NCI-H1436 treated with DMSO at 0.1 percent for 48 hours (cell line): ENCODE data around the gene SMIM41.
A peak's percentile ranks its signal among the peaks of the same experiment; 100 is the strongest.

Experiments used
- DNase-seq: peaks from one replicate; lab custom pipeline; 2025; lab: John Stamatoyannopoulos, UW

The SMIM41 gene

DNA sequence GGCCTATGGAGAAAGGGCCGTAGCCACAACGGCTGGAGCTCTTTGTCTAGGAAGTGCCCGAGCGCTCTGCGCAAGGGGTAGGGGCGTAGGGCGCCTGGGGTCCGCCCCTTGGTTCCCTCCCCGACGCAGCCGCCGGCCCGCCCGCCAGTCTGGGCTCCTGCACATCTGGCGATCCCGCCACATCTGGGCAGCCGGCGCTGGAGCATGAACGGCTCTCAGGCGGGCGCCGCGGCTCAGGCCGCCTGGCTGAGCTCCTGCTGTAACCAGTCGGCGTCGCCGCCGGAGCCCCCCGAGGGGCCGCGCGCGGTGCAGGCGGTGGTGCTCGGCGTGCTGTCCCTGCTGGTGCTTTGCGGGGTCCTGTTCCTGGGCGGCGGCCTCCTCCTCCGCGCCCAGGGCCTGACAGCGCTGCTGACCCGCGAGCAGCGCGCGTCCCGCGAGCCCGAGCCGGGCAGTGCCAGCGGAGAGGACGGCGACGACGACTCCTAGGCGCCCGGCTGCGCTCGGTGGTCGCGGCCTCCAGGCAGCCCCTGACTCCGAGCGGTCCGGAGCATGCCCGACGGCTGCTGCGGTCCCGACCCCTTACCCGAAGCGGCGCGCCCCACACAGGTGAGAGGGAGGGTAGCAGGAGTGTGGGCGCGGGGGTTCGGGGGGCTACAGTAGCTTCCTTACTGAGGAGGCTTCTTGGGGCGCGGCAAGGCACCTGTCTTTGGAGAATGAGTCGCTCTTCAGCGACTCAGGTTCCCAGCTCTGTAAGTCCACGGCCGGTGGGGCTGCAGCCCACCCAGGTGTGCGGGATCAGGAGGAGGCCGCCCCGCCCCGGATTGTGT lies at the start of gene SMIM41:
SMIM41 (plus strand) TSS at position 129 of the 827 bp plus-strand sequence; CDS start at position 205, 76 bp downstream.
- no peak for DNase-seq

DNA sequence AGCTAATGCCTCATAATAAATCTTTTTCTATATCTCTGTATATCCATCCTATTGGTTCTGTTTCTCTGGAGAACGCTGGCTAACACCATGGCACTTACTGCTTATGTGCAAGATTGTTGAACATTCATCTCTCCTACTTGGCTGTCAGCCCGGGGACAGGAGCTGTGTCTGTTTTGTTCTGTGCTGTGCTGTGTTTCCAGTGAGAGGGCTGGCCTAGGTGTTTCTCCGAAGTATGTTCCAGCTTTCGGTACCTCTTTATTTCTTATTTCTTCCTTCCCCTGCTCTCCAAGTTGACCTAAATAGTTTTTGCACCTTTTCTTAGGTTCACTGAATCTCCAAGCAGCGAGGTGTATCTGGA lies 47.1 kb upstream of the SMIM41 start:
- DNase-seq: no peak

DNA sequence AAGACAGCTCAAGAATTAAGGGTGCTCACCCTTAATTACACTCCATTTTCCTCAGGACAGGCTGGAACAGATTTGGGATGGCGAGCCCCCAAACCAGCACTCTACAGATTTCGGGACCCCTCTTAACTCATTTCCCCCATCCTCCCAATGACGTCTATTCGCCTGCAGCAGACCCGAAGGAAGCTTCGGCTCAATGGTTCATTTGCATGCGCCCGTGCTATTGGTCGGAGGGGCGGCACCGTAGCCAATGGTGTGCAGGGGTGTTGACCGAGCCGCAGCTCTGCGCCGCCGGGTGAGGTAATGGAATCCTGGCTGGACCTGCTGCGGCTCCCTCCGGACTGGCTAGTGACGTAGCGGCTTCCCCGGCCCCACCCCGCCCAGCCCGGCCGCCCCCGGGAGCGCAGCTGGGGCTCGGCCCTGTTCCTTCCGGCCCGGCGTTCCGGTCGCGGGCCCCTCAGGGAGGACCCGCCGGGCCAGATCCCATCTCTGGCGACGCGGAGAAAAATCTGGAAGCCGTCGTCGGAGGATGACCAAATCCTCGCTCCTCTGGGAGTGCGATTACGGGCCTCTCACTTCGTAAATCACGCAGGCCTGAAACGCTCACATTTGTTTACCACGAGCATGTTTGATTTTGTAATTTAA lies 46.6 kb upstream of the SMIM41 start:
- peak; percentile 80 for DNase-seq

- DNase-seq: no peak
Measured at GRCh38 chr12:52033446-52034140, 45.9 kb upstream of the SMIM41 start.

GRCh38 chr12:52035190-52035589 lies 44.3 kb upstream of the SMIM41 start:
- no peak for DNase-seq

DNA sequence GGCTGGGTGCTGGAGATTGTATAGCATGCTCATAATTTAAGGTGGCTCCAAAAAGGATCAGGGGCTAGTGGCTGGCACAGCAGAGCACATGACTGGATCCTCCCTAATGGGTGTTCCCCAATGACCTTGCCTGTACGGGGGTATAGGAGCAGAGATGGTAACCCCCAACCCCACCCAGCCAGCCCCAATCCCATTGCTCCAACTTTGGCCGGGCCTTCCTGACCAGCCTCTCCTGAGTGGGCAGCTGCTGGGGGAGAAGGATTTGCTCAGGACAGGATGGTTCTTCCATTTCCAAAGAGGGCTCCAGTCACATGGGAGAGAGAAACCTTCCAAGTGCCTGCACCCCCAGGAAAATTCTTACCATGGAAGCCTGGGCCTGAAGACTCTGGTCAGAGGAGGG lies 43.6 kb upstream of the SMIM41 start:
- no peak for DNase-seq

DNA sequence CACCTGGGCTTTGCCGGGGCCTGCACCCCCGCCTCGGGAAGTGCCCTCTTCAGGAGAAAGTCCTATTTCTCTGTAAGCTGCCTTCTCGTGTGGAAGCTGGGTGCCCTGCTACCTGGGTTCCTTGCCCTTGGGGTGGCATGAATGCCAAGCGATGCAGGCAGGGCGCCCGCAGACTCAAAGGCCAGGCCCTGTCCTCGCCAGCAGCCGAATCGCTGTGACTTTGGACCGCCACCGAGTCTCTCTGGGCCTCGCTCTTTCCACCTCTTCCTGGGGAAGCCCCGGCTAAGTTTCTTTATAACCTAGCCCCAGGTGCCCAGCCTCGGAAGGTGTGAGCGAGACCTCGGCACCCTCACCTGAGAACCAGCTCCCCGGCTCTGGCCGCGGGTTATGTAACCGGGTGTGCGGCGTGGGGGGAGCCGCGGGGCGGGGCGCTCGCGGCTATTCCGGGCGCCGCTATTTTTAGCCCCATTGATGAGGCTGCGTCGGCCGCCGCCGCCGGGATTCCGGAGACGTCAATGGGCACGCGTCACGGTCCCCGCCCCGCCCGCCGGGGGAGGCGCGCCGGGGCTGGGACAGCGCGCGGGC lies 42.8 kb upstream of the SMIM41 start:
- DNase-seq: no peak

- DNase-seq: no peak
Measured at GRCh38 chr12:52037248-52037861, 42.1 kb upstream of the SMIM41 start.

DNA sequence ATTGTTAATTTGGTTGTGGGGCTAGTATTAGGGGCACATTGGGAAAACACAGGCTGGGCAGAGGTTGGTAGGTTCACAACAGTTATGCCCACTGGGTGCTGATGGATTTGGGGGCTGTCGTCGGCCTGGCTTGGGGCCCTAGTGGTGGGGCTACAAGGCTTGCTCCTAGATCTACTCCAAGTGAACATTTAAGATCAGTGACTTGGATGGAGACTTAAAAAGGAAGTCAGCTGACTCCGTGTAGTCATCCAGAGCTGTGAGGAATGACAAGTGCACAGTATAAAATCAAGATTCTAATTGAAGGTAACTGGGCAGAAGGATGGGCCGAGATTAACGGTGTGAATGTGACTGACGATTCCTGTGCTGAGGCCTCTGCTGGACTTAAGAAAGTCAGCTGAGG lies 41.1 kb upstream of the SMIM41 start:
- no peak for DNase-seq

DNA sequence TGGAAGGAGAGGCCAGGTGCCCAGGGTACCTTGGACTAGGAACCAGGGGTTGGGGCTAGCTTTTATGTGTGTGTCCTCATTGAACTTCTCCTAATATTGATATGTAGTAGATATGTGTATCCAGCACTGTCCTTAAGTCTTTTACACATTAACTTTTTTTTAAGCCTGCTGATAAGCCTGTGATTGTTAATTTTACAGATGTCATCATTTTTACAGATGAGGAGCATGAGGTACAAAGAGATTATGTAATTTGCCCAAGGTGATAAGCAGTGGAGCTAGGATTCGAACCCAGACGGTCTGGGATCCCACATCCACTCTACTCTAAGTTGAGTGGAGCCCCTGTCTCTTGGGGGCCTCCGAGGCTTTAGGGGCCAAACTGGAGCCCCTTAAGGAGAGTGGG lies 38.5 kb upstream of the SMIM41 start:
- DNase-seq: no peak

GRCh38 chr12:52041695-52042123 lies 37.8 kb upstream of the SMIM41 start:
- DNase-seq: no peak

DNA sequence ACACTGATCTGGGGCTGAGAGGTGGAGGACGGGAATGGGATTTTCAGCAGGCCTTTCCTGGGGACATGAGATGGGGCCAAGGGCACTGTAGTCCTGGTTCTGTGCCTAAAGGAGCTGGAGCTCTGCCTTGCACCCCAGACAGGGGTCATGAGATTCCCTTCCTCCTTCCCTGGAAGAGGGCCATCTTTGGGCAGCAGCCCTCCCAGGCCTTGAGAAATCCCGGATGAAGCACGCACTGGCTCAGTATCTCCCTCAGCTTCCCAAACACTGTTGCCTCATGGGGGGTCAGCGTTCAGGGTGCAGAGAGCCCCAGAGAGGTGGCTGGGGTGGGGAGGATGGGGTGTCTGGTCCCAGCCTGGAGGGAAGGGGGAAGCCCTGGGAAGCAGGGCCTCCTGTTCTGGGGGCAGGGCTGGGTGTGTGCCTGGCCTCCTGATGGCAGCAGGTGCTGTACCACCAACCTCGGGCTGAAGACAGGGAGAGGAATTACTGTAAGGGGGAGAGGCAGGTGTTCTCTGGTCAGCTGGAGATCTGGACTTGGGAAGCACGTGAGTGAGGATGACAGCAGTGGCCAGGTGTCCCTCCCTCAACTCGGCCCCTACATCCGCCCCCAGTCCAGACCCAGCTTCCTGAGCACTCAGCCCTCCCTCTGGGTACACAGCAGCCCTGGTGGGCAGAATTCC lies 36.7 kb upstream of the SMIM41 start:
- no peak for DNase-seq

- DNase-seq: no peak
Measured at GRCh38 chr12:52043386-52044212, 35.9 kb upstream of the SMIM41 start.

GRCh38 chr12:52044292-52044983 lies 35.1 kb upstream of the SMIM41 start:
- no peak for DNase-seq

DNA sequence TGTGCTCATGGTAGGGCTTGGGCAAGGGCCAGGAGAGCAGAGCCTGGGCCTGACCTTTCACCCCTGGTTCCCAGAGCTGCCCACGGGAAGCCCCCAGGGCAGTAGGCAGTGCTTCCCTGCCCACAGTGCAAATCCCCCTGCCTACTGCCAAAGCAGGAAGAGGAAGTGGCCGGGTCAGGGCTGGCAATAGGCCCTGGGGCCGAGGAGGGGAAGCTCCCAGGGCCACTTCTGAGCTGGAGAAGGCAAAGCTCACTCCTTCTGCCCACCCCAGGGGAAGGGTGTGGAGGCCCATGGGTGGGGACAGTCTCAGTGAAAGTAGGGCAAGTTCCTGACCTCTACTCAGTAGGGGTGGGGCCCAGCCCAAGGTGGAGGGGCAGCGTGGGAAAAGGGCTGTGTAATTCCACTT lies 33.7 kb upstream of the SMIM41 start:
- DNase-seq: no peak

DNA sequence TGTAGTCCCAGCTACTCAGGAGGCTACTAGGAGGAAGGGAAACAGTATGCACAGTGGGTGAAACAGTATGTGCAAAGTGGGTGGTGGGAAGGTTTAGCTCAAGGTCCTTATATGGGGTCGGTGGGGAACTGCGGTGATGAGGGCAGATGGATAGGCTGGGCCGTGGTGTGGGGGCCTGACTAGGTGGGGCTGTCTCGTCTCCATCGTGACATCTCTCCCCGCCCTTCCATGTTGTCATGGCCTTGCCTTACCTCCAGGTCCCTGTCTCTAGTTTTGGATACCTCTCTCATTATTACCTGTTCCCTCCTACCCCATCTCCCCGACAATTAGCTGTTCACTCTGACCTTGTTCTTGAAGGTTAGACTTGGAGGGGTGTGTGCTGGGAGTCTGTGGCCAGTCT lies 32.6 kb upstream of the SMIM41 start:
- DNase-seq: no peak

GRCh38 chr12:52049286-52049685 lies 30.2 kb upstream of the SMIM41 start:
- no peak for DNase-seq

GRCh38 chr12:52049688-52050087 lies 29.8 kb upstream of the SMIM41 start:
- DNase-seq: no peak

DNA sequence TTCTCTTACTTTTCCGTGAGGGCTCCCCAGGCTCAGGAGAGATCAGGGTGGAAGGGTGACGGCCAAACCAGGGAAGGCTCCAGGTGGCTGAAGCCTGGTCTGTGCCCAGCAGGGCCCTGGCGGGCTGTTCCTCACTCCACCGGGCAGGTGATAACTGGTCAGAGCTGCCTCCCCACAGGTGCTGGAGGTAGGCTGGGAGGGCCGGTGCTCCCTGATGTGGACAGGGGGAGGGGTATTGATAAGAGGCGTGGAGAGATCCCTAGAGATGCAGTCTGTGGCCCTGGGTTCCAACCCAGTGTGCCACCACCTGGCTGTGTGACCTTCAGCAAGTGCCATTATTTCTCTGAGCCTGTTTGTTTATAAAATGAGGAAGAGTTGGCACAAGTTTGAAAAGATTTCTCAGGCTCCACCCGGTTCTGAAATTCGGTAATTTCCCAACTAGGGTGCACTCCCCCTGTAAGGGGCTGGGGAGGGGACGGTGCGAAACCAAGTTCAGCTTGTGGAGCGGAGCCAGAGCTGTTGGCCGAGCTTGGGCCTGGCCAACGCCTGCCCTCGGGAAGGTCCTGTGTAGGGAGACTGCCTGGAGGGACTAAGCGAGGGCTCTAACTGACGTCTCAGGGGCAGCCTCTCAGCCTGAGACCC lies 29.3 kb upstream of the SMIM41 start:
- no peak for DNase-seq
